HepG2 (cell line): ENCODE data around the gene PTPMT1. TPM values are rescaled to one million over a fixed set of nuclear protein-coding genes. Genes with fewer than 3 reads are reported as not detected.

Experiments used
- ATAC-seq: fragments of 200-7000 bp; cut with Tn5 transposase; 3 replicates; pipeline ENCODE4 v1.9.1; 2020; ENCODE audit warnings: mild to moderate bottlenecking, moderate library complexity
- BruUV-seq: library from RNA; stranded (reverse); fragments of 400-500 nt; replicated peaks from 2 replicates; lab custom pipeline; 2021; lab: Mats Ljungman, UMichigan
- CTCF ChIA-PET: fragments of 300-600 bp; formaldehyde crosslinking; extraction: SDS; loops from one replicate; lab custom pipeline; 2021; ENCODE audit warnings: low total read pairs, inconsistent platforms, low intra/inter-chr PET ratio; lab: Yijun Ruan, JAX
- POLR2A ChIA-PET: fragments of 350-600 bp; sonication (Branson Sonifier 250); formaldehyde crosslinking; loops from one replicate; lab custom pipeline; 2020; ENCODE audit warnings: antibody characterized with exemption, inconsistent platforms; lab: Yijun Ruan, JAX
- DNase-seq: peaks from one replicate; pipeline ENCODE4 v3.0.0-alpha.2; 2015; ENCODE audit warnings: low spot score
- FAIRE-seq: peaks from 3 replicates; lab custom pipeline; 2011; peaks lifted over from hg19 to GRCh38; lab: Jason Lieb, UNC
- H2AFZ ChIP-seq: one replicate; pipeline ENCODE4 v1.6.1; 2011; ENCODE audit warnings: low read length, inconsistent platforms
- H3K27ac ChIP-seq: fragments of 300-600 bp; 3 replicates; pipeline ENCODE4 v1.8.0; 2011; ENCODE audit warnings: mixed run types, mild to moderate bottlenecking, mixed read lengths, low read length, inconsistent platforms; ENCODE audit not compliant: insufficient read depth; ENCODE audit errors: extremely low read length
- H3K27me3 ChIP-seq, 2 experiments: fragments of 200-600 bp in 1 of 2; 2 replicates in 1 of 2; 3 replicates in 1 of 2; pipeline versions ENCODE4 v1.6.0 to v1.8.0; 2011; ENCODE audit warnings: low read length in 2 of 2, mild to moderate bottlenecking in 2 of 2, moderate library complexity in 2 of 2, inconsistent platforms in 1 of 2; ENCODE audit not compliant: insufficient read depth in 2 of 2, control insufficient read depth in 1 of 2
- H3K36me3 ChIP-seq, 2 experiments: fragments of 200-600 bp in 1 of 2; replicated peaks in 1 of 2; 2 replicates in 1 of 2; 3 replicates in 1 of 2; pipeline versions ENCODE4 v1.5.1 to v1.8.0; 2011; ENCODE audit warnings: low read length in 2 of 2, inconsistent platforms in 1 of 2; ENCODE audit not compliant: insufficient read depth in 2 of 2, control insufficient read depth in 1 of 2
- H3K4me1 ChIP-seq: 2 replicates; pipeline ENCODE4 v1.5.1; 2012; ENCODE audit warnings: low read length, inconsistent platforms; ENCODE audit not compliant: insufficient read depth
- H3K4me2 ChIP-seq: 2 replicates; pipeline ENCODE4 v1.6.0; 2011; ENCODE audit warnings: low read depth, low read length, inconsistent platforms
- H3K4me3 ChIP-seq, 3 experiments: fragments of 200-600 bp in 1 of 3; sonication (generic), shearing (Covaris generic) in 1 of 3; replicated peaks in 1 of 3; 2 replicates each; pipeline ENCODE4 v1.5.1; 2011 to 2016; ENCODE audit warnings: low read length in 3 of 3, inconsistent platforms in 2 of 3, low read depth in 2 of 3, mild to moderate bottlenecking in 2 of 3, control low read depth in 1 of 3, mixed read lengths in 1 of 3; ENCODE audit not compliant: insufficient read depth in 1 of 3
- H3K79me2 ChIP-seq: one replicate; pipeline ENCODE4 v1.6.1; 2011; ENCODE audit warnings: low read length, inconsistent platforms; ENCODE audit not compliant: insufficient read depth
- H3K9ac ChIP-seq: 2 replicates; pipeline ENCODE4 v1.6.0; 2011; ENCODE audit warnings: mild to moderate bottlenecking, low read depth, low read length, inconsistent platforms; ENCODE audit not compliant: insufficient read depth
- H3K9me3 ChIP-seq: 2 replicates; pipeline ENCODE4 v1.5.1; 2012; ENCODE audit warnings: mild to moderate bottlenecking, low read length
- H4K20me1 ChIP-seq: 2 replicates; pipeline ENCODE4 v1.6.0; 2011; ENCODE audit warnings: inconsistent platforms, mild to moderate bottlenecking, low read length, moderate library complexity; ENCODE audit not compliant: insufficient read depth
- CBX5 ChIP-seq: sonication (generic); formaldehyde crosslinking; IDR thresholded peaks from 2 replicates; pipeline ENCODE4 v1.4.0; 2020; ENCODE audit warnings: missing genetic modification reagents, borderline replicate concordance
- HES4 ChIP-seq: sonication (generic); formaldehyde crosslinking; IDR thresholded peaks from 2 replicates; pipeline ENCODE4 v1.9.0; 2021; ENCODE audit warnings: mild to moderate bottlenecking, missing genetic modification reagents, borderline replicate concordance
- HMGXB4 ChIP-seq, 2 experiments: sonication (generic) in 1 of 2; formaldehyde crosslinking in 1 of 2; IDR thresholded peaks; 2 replicates each; pipeline versions ENCODE4 v1.4.0 to v1.6.1; 2018 to 2020; ENCODE audit warnings: missing genetic modification reagents in 2 of 2, borderline replicate concordance in 1 of 2, low read depth in 1 of 2, mild to moderate bottlenecking in 1 of 2, missing biosample characterization in 1 of 2
- JARID2 ChIP-seq: sonication (generic); formaldehyde crosslinking; IDR thresholded peaks from 2 replicates; pipeline ENCODE4 v1.8.1; 2023; ENCODE audit warnings: missing genetic modification reagents, inconsistent platforms; ENCODE audit not compliant: insufficient replicate concordance
- MIER2 ChIP-seq: IDR thresholded peaks from 2 replicates; pipeline ENCODE4 v1.6.1; 2016; ENCODE audit warnings: missing biosample characterization, missing genetic modification reagents
- NFYB ChIP-seq: sonication (generic); formaldehyde crosslinking; IDR thresholded peaks from 2 replicates; pipeline ENCODE4 v1.4.0; 2020; ENCODE audit warnings: missing genetic modification reagents
- REPIN1 ChIP-seq: sonication (generic); formaldehyde crosslinking; IDR thresholded peaks from 2 replicates; pipeline ENCODE4 v1.8.0; 2022; ENCODE audit warnings: missing genetic modification reagents, low read depth, mild to moderate bottlenecking, borderline replicate concordance
- STAT5B ChIP-seq: sonication (generic); formaldehyde crosslinking; IDR thresholded peaks from 2 replicates; pipeline ENCODE4 v1.4.0; 2020; ENCODE audit warnings: missing genetic modification reagents
- TERF1 ChIP-seq: sonication (generic); formaldehyde crosslinking; IDR thresholded peaks from 2 replicates; pipeline ENCODE4 v1.8.0; 2022; ENCODE audit warnings: mild to moderate bottlenecking, missing genetic modification reagents, moderate library complexity
- ZNF546 ChIP-seq: sonication (generic); formaldehyde crosslinking; conservative IDR thresholded peaks from 2 replicates; pipeline ENCODE4 v1.8.1; 2023; ENCODE audit warnings: mild to moderate bottlenecking, missing genetic modification reagents
- ZNF790 ChIP-seq: sonication (generic); formaldehyde crosslinking; IDR thresholded peaks from 2 replicates; pipeline ENCODE4 v1.8.0; 2022; ENCODE audit warnings: missing genetic modification reagents, mild to moderate bottlenecking, borderline replicate concordance
- WGBS: methylation state at CpG from one replicate; pipeline ENCODE4 v1.1.6; 2017; ENCODE audit warnings: low lambda C conversion rate; 5-methylcytosine and 5-hydroxymethylcytosine counted together
- in situ Hi-C: cut with HindIII; loops from 2 replicates; pipeline ENCODE4 v1.10.0; 2017; ENCODE audit warnings: low pct_unique_long_range_greater_than_20kb; ENCODE audit not compliant: extremely low pct_ligation_motif_present
- intact Hi-C: fragments of 100-400 bp; cut with micrococcal nuclease; formaldehyde crosslinking; loops from one replicate; pipeline ENCODE4 v1.10.0; 2022; ENCODE audit not compliant: unreplicated experiment
- polyA plus RNA-seq, 8 experiments: library from polyadenylated mRNA; depleted of rRNA in 3 of 8; stranded (reverse) in 7 of 8; unstranded in 1 of 8; fragments of >200 nt; fragmentation: Illumina TruSeq in 4 of 8; extraction: Trizol in 4 of 8; gene quantifications; 2 replicates each; pipeline versions ENCODE4 v1.2.1 to v1.2.3, GENCODE V29; 2011 to 2016; ENCODE audit warnings: low read depth in 4 of 8, missing spikeins in 1 of 8, mixed read lengths in 1 of 8; ENCODE audit not compliant: insufficient read depth in 1 of 8
- total RNA-seq, 5 experiments: library from RNA; depleted of rRNA; stranded (reverse); fragments of >200 nt; fragmentation: Illumina TruSeq; extraction: Trizol; gene quantifications; 2 replicates each; pipeline ENCODE4 v1.2.3, GENCODE V29; 2016; ENCODE audit warnings: low read depth in 1 of 5
- TF ChIP-seq, protein P1 (sequence below): sonication (generic); formaldehyde crosslinking; IDR thresholded peaks from 2 replicates; pipeline ENCODE4 v1.8.0; 2022; ENCODE audit warnings: missing genetic modification reagents, mild to moderate bottlenecking, borderline replicate concordance
- TF ChIP-seq, protein P2 (sequence below), 2 experiments: fragments of 450-650 bp in 1 of 2; sonication (generic) in 1 of 2; formaldehyde crosslinking; IDR thresholded peaks; 2 replicates each; pipeline versions ENCODE4 v1.5.0 to v1.8.0; 2020 to 2022; ENCODE audit warnings: mild to moderate bottlenecking in 1 of 2, missing genetic modification reagents in 1 of 2

The PTPMT1 gene
- total and polyA plus RNA-seq, 2 of the 13 experiments (the other 11 are each of a cell fraction or from before 2014, with no cell fraction given) = 55.6 to 129 TPM

- ChIA-PET CTCF (no interaction called here), POLR2A (no interaction called here)
- no peak for ATAC-seq
- H3K9ac ChIP-seq = no peak overlapping the region
- no peak for DNase-seq
- H3K4me3 ChIP-seq = no peak overlapping the region
- no peaks in the 10 kb centered on the region for H3K79me2 ChIP-seq
- H3K36me3 ChIP-seq = no peaks in the 10 kb centered on the region
- intact Hi-C loops = loop anchor here (5.0 kb wide), 1 partner anchor 252 kb away; no protein-coding TSS in a partner anchor
- in situ Hi-C loops = no loop called here
- H2AFZ ChIP-seq = no peak overlapping the region
- H3K27ac ChIP-seq = no peak overlapping the region
- TF ChIP-seq HES4 (CRISPR knock-in tag) = no peak
- no peak for TF ChIP-seq HMGXB4 (CRISPR knock-in tag; IDR thresholded peaks at IDR 0.05; ENCODE audit: borderline replicate concordance in 1 of 2, low read depth in 1 of 2)
- no peak for TF ChIP-seq TERF1
- no peak for TF ChIP-seq CBX5 (CRISPR knock-in tag)
- no peak for TF ChIP-seq STAT5B
- TF ChIP-seq MIER2 = no peak
- TF ChIP-seq JARID2 (CRISPR knock-in tag) = no peak
- TF ChIP-seq ZNF790 (CRISPR knock-in tag) = no peak
- no peak for TF ChIP-seq REPIN1
- TF ChIP-seq, protein P1, sequence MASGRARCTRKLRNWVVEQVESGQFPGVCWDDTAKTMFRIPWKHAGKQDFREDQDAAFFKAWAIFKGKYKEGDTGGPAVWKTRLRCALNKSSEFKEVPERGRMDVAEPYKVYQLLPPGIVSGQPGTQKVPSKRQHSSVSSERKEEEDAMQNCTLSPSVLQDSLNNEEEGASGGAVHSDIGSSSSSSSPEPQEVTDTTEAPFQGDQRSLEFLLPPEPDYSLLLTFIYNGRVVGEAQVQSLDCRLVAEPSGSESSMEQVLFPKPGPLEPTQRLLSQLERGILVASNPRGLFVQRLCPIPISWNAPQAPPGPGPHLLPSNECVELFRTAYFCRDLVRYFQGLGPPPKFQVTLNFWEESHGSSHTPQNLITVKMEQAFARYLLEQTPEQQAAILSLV (CRISPR knock-in tag) = no peak
- no peak for TF ChIP-seq ZNF546
- TF ChIP-seq NFYB = no peak
- TF ChIP-seq, protein P2, sequence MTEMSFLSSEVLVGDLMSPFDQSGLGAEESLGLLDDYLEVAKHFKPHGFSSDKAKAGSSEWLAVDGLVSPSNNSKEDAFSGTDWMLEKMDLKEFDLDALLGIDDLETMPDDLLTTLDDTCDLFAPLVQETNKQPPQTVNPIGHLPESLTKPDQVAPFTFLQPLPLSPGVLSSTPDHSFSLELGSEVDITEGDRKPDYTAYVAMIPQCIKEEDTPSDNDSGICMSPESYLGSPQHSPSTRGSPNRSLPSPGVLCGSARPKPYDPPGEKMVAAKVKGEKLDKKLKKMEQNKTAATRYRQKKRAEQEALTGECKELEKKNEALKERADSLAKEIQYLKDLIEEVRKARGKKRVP (CRISPR knock-in tag; IDR thresholded peaks at IDR 0.05) = no peak
- TF ChIP-seq, all 625 proteins: peak for 0
- WGBS = 95% methylated on average over 3 of the region's 3 CpGs
- no peak for FAIRE-seq
- Histone ChIP-seq H3K9me3 (no peaks in the 10 kb centered on the region), H3K4me2 (no peak overlapping the region), H3K4me1 (no peaks in the 10 kb centered on the region), H3K27me3 (no peaks in the 10 kb centered on the region), H4K20me1 (no peaks in the 10 kb centered on the region)
- no TSS peak for BruUV-seq
Measured at GRCh38 chr11:47609675-47610074, 44.3 kb downstream of the PTPMT1 start.
